GM12872 (cell line): ENCODE results near the gene AGRP.

Experiments
- CTCF ChIP-seq: IDR thresholded peaks from 3 replicates; pipeline ENCODE4 v1.5.1; 2011; ENCODE audit warnings: low read depth, mild to moderate bottlenecking, low read length, moderate library complexity; ENCODE audit not compliant: insufficient read depth

The AGRP gene

GRCh38 chr16:67458121-67458641 lies 25.2 kb downstream of the AGRP start:
- no peak for TF ChIP-seq CTCF

- no peak for TF ChIP-seq CTCF
Observed at GRCh38 chr16:67457611-67458010, 25.7 kb downstream of the AGRP start.

GRCh38 chr16:67456391-67457081 lies 26.8 kb downstream of the AGRP start:
- TF ChIP-seq CTCF = 0 out of 3 replicates have a peak, but pooled peaks have one; percentile 24

- TF ChIP-seq CTCF = no peak
Observed at GRCh38 chr16:67454852-67455251, 28.5 kb downstream of the AGRP start.

- TF ChIP-seq CTCF = no peak
Observed at GRCh38 chr16:67454104-67454503, 29.2 kb downstream of the AGRP start.

GRCh38 chr16:67451704-67452435 lies 31.5 kb downstream of the AGRP start:
- no peak for TF ChIP-seq CTCF

GRCh38 chr16:67451061-67451703 lies 32.2 kb downstream of the AGRP start:
- no peak for TF ChIP-seq CTCF
